GM21390 (cell line): Measurements from ENCODE around the gene TSPAN10.
"Not testable (repeated sequence)": the region's sequence is repeated elsewhere in the genome, so short reads cannot be mapped to it uniquely, and the experiment has no call there.

Source experiments
- ATAC-seq: cut with Tn5 transposase; IDR thresholded peaks from one replicate; pipeline ENCODE4 v1.9.1; 2021; ENCODE audit not compliant: unreplicated experiment

Gene TSPAN10

GRCh38 chr17:81636505-81637288, at the start of gene TSPAN10, which contains the start of gene NPLOC4:
Gene TSPAN10 (plus strand): TSS chr17:81637196. CDS start chr17:81642413, 5,217 bp downstream.
Gene NPLOC4 (minus strand): TSS chr17:81637112. CDS start chr17:81636930, 182 bp downstream.
- ATAC-seq: peak; percentile 84

DNA sequence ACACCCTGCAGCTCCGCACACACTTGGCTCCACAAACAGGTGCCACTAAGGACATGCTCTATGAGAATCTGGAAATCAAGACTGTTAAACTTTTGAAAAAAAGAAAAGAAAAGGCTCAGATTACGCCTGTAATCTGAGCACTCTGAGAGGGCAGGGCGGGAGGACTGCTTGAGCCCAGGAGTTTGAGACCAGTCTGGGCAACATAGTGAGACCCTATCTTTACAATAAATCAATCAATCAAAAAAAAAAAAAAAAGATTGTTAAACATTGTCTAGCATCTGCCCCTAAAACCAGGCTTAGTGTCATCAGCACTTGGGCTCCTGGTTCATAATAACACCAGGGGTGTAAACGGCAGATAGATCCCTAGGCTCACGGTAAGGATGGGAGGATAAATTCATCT, 47.4 kb upstream of the TSPAN10 start:
- no peak for ATAC-seq

- ATAC-seq: no peak
These were observed 46.9 kb upstream of the TSPAN10 start for GRCh38 chr17:81590121-81590520.

DNA sequence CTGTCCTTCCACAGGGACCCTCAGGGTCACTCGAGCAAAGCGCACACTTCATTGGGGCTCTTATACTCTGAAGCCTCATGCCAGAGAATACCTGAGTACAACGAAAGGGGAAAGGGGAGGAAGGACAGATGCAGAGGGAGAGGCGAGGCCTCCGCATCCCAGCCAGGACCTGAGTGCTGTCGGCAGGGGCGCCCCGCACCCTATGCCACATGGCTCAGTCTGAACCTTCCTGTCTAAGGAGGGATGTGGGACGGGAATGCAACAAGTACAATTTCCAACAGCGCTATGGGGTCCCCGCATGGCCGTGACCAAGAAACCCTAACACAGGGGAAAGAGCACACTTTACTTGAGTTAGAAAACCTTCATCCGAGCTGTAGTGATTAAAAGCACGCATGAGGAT, 45.0 kb upstream of the TSPAN10 start:
- ATAC-seq: no peak

GRCh38 chr17:81593105-81593871, 43.7 kb upstream of the TSPAN10 start:
- no peak for ATAC-seq

- no peak for ATAC-seq
These were observed 37.1 kb upstream of the TSPAN10 start for GRCh38 chr17:81599719-81600486.

DNA sequence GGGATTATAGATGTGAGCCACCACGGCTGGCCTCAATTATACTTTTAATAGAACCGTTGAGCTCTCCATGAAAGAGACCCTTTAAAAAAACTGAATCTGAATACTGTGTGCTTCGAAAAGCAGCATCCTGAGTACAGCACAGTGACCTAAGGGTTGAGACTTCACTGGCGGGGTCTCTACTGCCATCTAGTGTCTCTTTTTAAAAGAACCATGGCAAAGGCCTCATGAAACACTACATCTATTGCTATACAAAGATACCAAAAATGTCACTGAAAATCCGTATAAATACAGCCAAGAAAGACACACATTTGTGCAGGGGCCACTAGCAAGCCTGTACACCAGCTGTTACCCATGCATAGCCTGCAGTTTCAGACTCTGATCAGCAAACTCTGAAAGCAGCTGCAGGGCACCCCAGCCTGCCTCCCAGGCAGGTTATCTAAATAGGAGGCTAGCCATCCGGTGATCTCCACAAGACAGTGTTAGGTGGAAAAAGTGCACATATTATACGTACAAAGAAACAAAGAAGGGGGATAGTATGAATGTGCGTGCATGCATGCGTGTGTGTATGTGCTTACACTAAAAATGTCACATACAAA, 35.4 kb upstream of the TSPAN10 start:
- ATAC-seq: no peak

DNA sequence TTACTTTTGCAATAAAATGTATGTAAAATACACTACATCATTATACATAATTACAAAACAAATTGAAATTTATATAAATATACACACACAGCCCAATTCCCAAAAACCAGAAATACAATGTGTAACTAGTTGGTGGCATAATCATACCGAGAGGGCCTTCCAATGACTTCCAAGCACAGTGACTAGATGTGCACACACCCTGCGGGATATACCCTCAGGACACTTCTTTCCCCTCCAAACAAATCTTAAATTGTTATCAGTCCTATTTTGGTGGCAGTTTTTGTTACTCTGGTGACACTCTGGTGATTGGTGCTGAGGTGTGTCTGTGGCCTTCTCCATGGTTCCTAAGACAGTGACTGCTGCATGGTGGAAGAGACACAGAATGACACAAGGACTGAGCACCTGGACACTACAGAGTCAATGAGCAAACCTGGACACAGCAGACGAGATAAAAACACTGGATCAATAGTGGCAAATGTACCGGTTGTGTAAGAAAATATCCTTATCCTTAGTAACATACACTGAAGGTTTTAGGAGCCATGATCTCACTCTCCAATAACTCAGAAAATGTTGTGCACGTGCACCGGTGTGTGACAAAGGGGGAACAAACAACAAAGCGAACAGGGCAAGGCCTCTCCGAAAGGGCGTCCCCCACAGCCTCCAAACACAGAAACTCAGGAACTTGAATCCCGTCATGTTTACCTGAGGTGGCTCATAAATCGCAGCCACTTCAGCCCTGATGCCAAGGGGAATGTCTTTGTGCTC, 33.0 kb upstream of the TSPAN10 start:
- no peak for ATAC-seq

DNA sequence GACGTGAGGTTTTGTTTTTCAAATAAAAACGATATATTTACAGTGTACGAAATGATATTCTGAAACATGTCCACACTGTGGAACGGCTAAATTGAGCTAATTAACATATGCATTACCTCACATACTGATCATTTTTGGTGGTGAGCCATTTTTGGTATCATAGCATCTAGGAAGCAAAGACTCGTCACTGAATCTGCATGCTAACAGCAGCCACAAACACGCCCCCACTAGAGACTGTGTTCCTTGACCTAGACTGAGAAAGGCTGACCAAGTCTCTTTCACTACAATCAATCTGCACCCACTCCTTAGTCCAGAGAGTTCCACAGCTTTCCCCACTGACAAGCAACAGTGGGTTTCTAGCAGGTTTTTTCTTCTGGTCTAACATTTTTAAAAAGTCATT, 29.6 kb upstream of the TSPAN10 start:
- ATAC-seq: no peak

DNA sequence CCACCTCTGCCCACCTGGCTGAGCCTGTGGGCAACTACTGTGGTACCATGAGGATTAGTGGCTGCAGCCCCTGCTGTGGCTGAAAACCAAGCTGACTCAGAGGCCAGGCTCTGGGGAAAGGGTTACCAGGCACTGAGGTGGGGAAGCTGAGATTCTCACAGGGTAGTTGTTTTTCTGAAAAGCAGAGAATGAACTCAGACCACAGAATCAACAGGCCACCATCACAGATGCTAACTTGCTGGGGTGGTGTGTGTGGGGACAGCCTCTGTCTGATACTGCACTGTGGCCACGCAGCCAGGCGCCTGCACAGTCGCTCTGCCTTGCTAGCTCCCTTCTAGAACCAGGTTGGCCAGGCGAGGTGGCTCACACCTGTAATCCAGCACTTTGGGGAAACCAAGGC, 28.9 kb upstream of the TSPAN10 start:
- no peak for ATAC-seq

- ATAC-seq: no peak
These were observed 28.4 kb upstream of the TSPAN10 start for GRCh38 chr17:81608605-81609004.

DNA sequence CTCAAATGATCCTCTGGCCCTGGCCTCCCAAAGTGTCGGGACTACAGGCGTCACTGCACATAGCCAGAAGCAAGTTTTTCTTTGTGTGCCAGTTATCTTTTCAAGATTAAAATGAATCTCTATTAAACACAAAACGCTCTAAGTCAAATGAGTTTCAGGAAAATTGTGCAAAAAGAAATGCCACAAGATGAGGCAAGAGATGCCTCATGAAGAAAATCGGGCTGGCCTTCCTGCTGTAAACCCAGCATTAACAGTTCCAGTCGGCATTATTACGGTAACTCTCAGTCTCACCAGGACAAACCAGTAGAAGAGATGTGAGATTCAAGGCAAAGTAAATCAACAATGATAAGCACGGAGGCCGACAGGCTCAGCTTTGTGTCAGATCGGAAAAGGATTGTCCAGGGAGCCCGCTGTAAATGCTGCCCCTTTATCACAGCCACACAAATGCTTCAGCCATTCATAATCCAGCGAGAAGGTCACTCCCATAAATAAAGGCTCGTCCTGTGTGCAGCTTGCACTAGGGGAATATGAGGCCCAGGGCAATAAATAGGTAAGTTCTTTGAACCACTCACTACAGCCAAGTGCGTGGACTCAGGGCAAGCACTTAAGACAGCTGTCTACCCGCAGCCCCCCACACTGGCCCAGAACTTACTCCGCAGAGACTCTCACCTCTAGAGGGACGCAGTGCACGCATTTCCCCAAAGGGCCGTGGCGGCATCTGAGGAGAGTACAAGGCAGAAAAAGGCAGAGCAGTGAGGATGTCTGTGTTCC, 27.3 kb upstream of the TSPAN10 start:
- no peak for ATAC-seq

DNA sequence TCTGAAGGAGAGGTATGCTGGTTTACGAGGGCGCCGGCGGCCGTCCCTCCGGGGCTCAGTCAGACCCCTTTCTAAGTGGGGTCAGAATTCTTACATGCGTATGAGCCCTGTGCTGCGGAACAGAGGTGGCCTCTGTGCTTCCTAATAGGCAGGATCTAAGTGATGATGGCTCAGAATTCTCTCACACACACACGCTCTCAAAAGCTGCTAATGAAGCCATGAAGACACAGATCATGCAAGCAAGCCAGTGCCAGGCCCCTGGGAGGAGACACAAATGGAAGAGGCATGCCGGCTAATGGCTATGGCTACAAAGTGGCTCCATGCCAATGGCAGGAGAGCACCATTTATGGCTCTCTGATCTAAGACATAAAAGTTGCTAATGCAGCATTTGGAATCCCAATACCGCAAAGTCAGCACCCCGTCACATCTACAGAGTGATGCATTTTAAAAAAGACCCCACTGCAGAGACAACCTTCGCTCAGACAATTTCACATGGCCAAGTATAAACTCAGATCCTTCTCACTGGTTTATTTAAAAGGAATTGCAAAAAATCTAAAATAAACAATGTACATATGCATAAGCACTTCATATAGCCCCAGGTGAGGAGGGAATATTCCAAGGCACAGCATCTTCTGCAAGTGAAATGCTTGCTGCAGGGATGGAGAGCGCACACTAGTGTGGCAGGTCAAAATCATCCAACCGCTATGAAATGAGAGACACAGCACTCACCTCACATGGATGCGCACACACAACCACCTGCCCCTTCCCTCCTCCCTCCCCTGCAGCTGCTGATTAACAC, 24.6 kb upstream of the TSPAN10 start:
- ATAC-seq: no peak

DNA sequence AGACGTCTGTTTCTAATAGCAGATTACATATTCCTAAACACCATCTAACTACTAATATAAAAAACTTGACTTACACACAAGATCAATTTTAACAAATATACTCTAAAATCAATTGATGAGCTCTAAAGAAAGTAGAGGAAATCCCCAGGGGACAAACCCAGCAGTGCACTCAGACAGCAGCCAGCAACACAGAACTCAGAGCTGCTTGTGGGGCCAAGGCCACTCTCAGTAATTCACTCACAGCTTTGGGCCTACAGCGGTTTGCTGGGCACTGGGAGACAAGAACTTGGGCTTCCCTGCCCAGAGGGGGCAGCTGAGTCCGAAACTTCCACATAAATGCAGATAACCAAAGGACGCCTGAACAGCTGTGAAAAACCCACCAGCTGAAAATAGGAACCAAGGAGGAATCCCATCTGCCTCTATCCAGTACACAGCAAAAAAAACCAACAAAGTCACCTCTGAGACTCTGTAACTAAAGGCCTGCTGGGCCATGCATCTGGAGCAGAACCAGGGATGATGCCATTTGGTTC, 21.5 kb upstream of the TSPAN10 start:
- no peak for ATAC-seq

DNA sequence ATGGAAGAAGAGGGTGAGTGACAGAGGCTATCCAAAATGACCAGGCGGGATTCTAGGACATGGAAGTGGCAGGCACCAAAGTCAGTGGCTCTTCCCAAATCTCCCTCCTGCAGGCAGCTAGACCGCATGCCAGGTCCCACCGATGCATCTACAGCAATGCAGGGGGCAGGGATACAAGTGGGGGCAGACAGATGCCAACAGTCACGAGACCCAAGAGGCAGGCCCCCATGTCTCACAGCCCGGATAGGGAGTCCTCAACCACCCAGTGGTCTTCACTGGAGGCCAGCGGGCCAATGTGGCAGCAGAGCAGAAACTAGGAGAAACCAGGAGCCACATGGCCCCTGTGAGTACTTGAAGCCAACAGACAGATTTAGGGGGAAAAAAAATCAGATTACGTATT, 20.1 kb upstream of the TSPAN10 start:
- no peak for ATAC-seq

DNA sequence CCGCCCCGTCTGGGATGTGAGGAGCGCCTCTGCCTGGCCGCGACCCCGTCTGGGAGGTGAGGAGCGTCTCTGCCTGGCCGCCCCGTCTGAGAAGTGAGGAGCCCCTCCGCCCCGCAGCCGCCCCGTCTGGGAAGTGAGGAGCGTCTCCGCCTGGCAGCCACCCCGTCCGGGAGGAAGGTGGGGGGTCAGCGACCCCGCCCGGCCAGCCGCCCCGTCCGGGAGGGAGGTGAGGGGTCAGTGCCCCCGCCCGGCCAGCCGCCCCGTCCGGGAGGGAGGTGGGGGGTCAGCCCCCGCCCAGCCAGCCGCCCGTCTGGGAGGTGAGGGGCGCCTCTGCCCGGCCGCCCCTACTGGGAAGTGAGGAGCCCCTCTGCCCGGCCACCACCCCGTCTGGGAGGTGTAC, 18.7 kb upstream of the TSPAN10 start:
- not testable (repeated sequence) for ATAC-seq

- no peak for ATAC-seq
These were observed 15.4 kb upstream of the TSPAN10 start for GRCh38 chr17:81621494-81622130.

GRCh38 chr17:81630274-81630673, 6.7 kb upstream of the TSPAN10 start:
- no peak for ATAC-seq
